D341Med (cell line): ENCODE results near the gene TAF12.
A peak's percentile ranks its signal among the peaks of the same experiment; 100 is the strongest.
"Not testable (repeated sequence)": the region's sequence is repeated elsewhere in the genome, so short reads cannot be mapped to it uniquely, and the experiment has no call there.

Experiments used
- DNase-seq: peaks from one replicate; pipeline ENCODE4 v3.0.0; 2012; ENCODE audit warnings: low spot score

Gene TAF12

GRCh38 chr1:28644494-28644893 is 1.6 kb upstream of the TAF12 start:
- DNase-seq, result no peak

GRCh38 chr1:28642056-28642846 is 616 bp downstream of the TAF12 start:
- no peak for DNase-seq

- no peak for DNase-seq
Observed at GRCh38 chr1:28640766-28641165, 2.1 kb downstream of the TAF12 start.

- no peak for DNase-seq
Observed at GRCh38 chr1:28632560-28632959, 10.3 kb downstream of the TAF12 start.

- no peak for DNase-seq
Observed at GRCh38 chr1:28631713-28632112, 11.2 kb downstream of the TAF12 start.

GRCh38 chr1:28613175-28613574 is 29.7 kb downstream of the TAF12 start:
- no peak for DNase-seq

- no peak for DNase-seq
Observed at GRCh38 chr1:28606771-28607170, 36.1 kb downstream of the TAF12 start.

GRCh38 chr1:28604962-28605361 is 37.9 kb downstream of the TAF12 start:
- no peak for DNase-seq

- no peak for DNase-seq
Observed at GRCh38 chr1:28604411-28604810, 38.5 kb downstream of the TAF12 start.

- DNase-seq, result peak; percentile 70
Observed at GRCh38 chr1:28602536-28603439, 40.1 kb downstream of the TAF12 start.

GRCh38 chr1:28601696-28602095 is 41.2 kb downstream of the TAF12 start:
- no peak for DNase-seq

GRCh38 chr1:28596276-28596675 is 46.6 kb downstream of the TAF12 start:
- DNase-seq, result not testable (repeated sequence)

- no peak for DNase-seq
Observed at GRCh38 chr1:28595412-28596191, 47.3 kb downstream of the TAF12 start.

- DNase-seq, result not testable (repeated sequence)
Observed at GRCh38 chr1:28594686-28595411, 48.0 kb downstream of the TAF12 start.

- DNase-seq, result not testable (repeated sequence)
Observed at GRCh38 chr1:28593988-28594356, 48.9 kb downstream of the TAF12 start.

GRCh38 chr1:28592321-28593071 is 50.4 kb downstream of the TAF12 start:
- no peak for DNase-seq

GRCh38 chr1:28591708-28592320 is 51.1 kb downstream of the TAF12 start, which contains the start of gene RAB42:
Gene RAB42, plus strand, starts transcription at chr1:28592265. Its CDS starts 247 bp downstream, at chr1:28592512.
- no peak for DNase-seq

- not testable (repeated sequence) for DNase-seq
Observed at GRCh38 chr1:28586585-28587391, 56.1 kb downstream of the TAF12 start.

- DNase-seq, result no peak
Observed at GRCh38 chr1:28582248-28582615, 60.6 kb downstream of the TAF12 start.
